ENCODE data around the gene SLC37A2. TPM values are rescaled to one million over a fixed set of nuclear protein-coding genes. Genes with fewer than 3 reads are reported as not detected.

SLC37A2 gene
- total RNA-seq, 2 experiments from 2014 or later = 0.70 to 0.74 TPM

- peaks cover 4% of the 10 kb centered on the region for H3K27me3 Mint-ChIP-seq
- no peak overlapping the region for H3K4me3 Mint-ChIP-seq
- ATAC-seq (no peak), DNase-seq (no peak)
- ChIA-PET CTCF (interaction anchor here (1.2 kb wide), 1 partner anchor 18 kb away, joined by 3 read pairs; no protein-coding TSS in a partner anchor), POLR2A (interaction anchor here (0.5 kb wide), 1 partner anchor 106 kb away, joined by 3 read pairs; no protein-coding TSS in a partner anchor)
- H3K27ac Mint-ChIP-seq = no peak overlapping the region
- H3K4me1 Mint-ChIP-seq (ENCODE audit: low read depth) = peaks cover 17% of the 10 kb centered on the region
- H3K36me3 Mint-ChIP-seq (ENCODE audit: low read depth) = no peaks in the 10 kb centered on the region
- TF ChIP-seq, protein P1, sequence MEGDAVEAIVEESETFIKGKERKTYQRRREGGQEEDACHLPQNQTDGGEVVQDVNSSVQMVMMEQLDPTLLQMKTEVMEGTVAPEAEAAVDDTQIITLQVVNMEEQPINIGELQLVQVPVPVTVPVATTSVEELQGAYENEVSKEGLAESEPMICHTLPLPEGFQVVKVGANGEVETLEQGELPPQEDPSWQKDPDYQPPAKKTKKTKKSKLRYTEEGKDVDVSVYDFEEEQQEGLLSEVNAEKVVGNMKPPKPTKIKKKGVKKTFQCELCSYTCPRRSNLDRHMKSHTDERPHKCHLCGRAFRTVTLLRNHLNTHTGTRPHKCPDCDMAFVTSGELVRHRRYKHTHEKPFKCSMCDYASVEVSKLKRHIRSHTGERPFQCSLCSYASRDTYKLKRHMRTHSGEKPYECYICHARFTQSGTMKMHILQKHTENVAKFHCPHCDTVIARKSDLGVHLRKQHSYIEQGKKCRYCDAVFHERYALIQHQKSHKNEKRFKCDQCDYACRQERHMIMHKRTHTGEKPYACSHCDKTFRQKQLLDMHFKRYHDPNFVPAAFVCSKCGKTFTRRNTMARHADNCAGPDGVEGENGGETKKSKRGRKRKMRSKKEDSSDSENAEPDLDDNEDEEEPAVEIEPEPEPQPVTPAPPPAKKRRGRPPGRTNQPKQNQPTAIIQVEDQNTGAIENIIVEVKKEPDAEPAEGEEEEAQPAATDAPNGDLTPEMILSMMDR (IDR thresholded peaks at IDR 0.05) = no peak
- H3K9me3 Mint-ChIP-seq = no peaks in the 10 kb centered on the region
- intact Hi-C loops (cut with micrococcal nuclease) = no loop called here
Observed at GRCh38 chr11:125072961-125073590, 10.0 kb downstream of the SLC37A2 start.

DNA sequence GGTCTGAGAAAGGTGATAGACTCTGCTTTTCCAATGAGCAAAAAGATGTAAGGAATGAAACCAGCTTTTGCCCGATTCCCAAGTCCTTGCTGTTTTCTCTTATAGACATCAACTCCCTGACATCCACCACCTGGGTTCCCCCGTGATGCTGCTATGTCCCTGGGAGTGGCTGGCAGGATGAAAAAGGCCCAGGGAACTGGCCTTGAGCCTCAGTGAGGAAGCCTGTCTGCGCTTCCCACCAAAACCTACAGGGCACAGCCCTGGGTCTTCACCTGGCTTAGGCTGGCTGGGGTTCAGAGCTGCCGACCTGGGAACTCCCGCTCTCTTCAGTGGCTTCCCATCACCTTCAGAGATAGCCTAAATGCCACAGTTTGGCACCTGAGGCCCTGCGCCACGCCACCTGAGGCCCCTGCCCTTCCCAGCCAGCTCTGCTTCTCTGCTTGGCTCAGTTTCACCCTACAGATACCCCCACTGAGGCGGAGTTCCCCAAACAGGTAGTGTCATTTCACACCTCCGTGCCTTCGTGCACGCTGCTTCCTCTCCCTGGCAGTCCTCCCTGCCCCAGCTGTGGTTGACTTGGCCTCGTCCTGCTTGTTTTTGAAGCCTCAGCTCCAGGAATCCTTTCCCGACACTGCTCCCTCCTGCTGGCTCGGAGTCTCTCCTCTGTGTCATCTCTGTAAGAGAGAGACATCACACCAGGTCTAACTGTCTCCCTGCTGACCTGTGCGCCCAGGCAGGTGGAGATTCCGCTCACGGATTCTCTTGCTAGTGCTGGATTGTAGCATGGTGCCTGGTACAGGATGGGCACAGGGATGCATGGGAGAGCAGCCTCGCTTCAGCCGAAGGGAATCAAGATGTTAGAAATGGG is 10.7 kb downstream of the SLC37A2 start:
- DNase-seq = no peak
- ChIA-PET CTCF (no interaction called here), POLR2A (interaction anchor here (0.5 kb wide), 1 partner anchor 105 kb away, joined by 3 read pairs; no protein-coding TSS in a partner anchor)
- H3K4me1 Mint-ChIP-seq (ENCODE audit: low read depth) = peaks cover 17% of the 10 kb centered on the region
- no peaks in the 10 kb centered on the region for H3K9me3 Mint-ChIP-seq
- no peaks in the 10 kb centered on the region for H3K36me3 Mint-ChIP-seq (ENCODE audit: low read depth)
- no peak for ATAC-seq
- H3K4me3 Mint-ChIP-seq = no peak overlapping the region
- intact Hi-C loops (cut with micrococcal nuclease) = no loop called here
- no peak overlapping the region for H3K27ac Mint-ChIP-seq
- TF ChIP-seq, protein P1 (IDR thresholded peaks at IDR 0.05) = no peak
- no peaks in the 10 kb centered on the region for H3K27me3 Mint-ChIP-seq

- no peaks in the 10 kb centered on the region for H3K9me3 Mint-ChIP-seq
- TF ChIP-seq, protein P1 (IDR thresholded peaks at IDR 0.05) = no peak
- no peak overlapping the region for H3K27ac Mint-ChIP-seq
- ChIA-PET POLR2A (no interaction called here), CTCF (no interaction called here)
- no peaks in the 10 kb centered on the region for H3K36me3 Mint-ChIP-seq (ENCODE audit: low read depth)
- ATAC-seq (no peak), DNase-seq (no peak)
- no peak overlapping the region for H3K4me3 Mint-ChIP-seq
- peaks cover 17% of the 10 kb centered on the region for H3K4me1 Mint-ChIP-seq (ENCODE audit: low read depth)
- H3K27me3 Mint-ChIP-seq = no peaks in the 10 kb centered on the region
- intact Hi-C loops (cut with micrococcal nuclease) = no loop called here
Observed at GRCh38 chr11:125074511-125075241, 11.6 kb downstream of the SLC37A2 start.

GRCh38 chr11:125075242-125075625 is 12.1 kb downstream of the SLC37A2 start:
- ATAC-seq (no peak), DNase-seq (no peak)
- TF ChIP-seq, protein P1 (IDR thresholded peaks at IDR 0.05) = no peak
- no peaks in the 10 kb centered on the region for H3K36me3 Mint-ChIP-seq (ENCODE audit: low read depth)
- peaks cover 12% of the 10 kb centered on the region for H3K4me1 Mint-ChIP-seq (ENCODE audit: low read depth)
- H3K27ac Mint-ChIP-seq = no peak overlapping the region
- ChIA-PET POLR2A (no interaction called here), CTCF (no interaction called here)
- no peaks in the 10 kb centered on the region for H3K27me3 Mint-ChIP-seq
- H3K4me3 Mint-ChIP-seq = no peak overlapping the region
- no peaks in the 10 kb centered on the region for H3K9me3 Mint-ChIP-seq
- intact Hi-C loops (cut with micrococcal nuclease) = no loop called here

Data from activated CD8-positive, alpha-beta T cell treated with anti-CD3 and anti-CD28 coated beads for 36 hours (primary cell).